ENCODE results near the gene ECSCR.
"Not testable (repeated sequence)": the region's sequence is repeated elsewhere in the genome, so short reads cannot be mapped to it uniquely, and the experiment has no call there.

ECSCR gene

GRCh38 chr5:139440416-139440815, 22.1 kb downstream of the ECSCR start:
- not testable (repeated sequence) for DNase-seq

DNA sequence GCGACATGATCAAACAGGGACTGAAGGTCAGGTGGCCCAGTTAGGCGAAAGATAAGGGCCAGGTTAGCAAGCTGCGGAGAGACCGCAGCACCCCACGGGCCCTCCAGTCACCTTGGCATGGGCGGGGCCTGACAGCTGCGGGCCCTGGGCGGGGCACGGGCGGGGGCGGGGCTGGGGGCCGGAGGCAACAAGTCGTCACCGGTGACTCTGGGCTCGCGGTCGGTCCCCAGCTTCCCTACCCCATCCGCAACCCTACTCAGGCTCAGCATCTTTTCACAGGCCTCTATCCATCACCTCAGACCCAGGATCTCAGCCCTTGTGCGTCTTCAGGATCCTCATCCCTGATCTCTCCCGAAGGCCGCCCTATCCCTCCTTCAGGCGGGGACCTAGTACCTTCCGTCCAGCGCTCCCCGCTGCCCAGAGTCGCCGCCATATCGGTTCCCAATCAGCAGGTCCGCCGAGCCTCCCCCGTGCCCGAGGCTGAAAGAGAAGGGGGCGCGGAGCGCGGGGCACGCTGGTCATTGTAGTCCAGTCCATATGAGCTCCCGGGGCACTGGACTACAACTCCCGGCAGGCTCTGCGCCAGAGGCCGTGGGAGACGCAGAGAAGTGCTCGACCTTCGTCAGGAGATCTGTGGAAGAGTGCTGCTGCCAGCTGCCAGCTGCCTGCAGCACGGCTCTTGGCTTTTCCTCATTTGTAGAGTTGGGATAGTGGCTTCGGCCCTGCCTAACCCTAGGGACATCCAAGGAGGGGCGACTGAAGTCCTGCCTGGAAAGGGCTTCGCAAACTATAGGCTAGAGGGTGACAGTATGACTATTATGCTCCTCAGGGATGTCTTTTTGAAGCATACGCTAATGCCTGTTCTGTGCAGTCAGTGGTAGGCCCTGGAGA, 23.3 kb downstream of the ECSCR start, which contains the start of gene DNAJC18:
Gene DNAJC18, minus strand, starts transcription at position 513 of the 891 bp plus-strand sequence. Its CDS starts 80 bp downstream, at position 433.
- DNase-seq, result peak; percentile 86

DNA sequence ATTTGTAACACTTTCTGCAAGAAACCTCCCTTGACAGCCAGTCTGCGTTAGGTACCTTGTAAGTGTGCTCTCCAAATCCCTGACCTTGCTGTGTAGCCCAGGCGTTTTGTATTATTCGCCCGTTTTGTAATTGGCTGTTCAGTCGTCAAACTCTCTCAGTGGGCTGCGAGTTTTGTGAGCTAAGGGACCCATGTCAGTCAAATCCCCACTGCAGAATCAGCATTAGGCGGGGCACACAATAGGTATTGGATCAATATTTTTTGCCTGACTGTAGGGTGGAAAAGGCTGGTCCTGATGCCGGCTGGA, 23.9 kb downstream of the ECSCR start:
- no peak for DNase-seq

DNA sequence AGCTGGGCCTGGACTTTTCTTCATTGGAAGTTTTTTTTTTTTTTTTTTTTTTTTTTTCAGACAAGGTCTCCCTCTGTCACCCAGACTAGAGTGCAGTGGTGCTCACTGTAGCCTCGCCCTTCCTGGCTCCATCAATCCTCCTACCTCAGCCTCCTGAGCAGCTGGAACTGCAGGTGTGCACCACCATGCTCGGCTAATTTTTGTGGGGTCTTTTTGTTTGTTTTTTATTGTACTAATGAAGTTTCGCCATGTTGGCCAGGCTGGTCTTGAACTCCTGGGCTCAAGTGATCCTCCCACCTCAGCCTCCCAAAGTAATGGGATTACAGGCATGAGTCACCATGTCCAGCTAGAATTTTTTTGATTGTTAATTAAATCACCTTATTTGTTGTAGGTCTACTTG, 26.9 kb downstream of the ECSCR start:
- no peak for DNase-seq

- no peak for DNase-seq
Observed at GRCh38 chr5:139431706-139432105, 30.8 kb downstream of the ECSCR start.

GRCh38 chr5:139430015-139430414, 32.5 kb downstream of the ECSCR start:
- DNase-seq, result no peak

GRCh38 chr5:139426203-139426885, 36.2 kb downstream of the ECSCR start:
- DNase-seq, result no peak

- DNase-seq, result no peak
Observed at GRCh38 chr5:139425497-139425896, 37.0 kb downstream of the ECSCR start.

- peak; percentile 50 for DNase-seq
Observed at GRCh38 chr5:139422307-139422893, 40.1 kb downstream of the ECSCR start.

DNA sequence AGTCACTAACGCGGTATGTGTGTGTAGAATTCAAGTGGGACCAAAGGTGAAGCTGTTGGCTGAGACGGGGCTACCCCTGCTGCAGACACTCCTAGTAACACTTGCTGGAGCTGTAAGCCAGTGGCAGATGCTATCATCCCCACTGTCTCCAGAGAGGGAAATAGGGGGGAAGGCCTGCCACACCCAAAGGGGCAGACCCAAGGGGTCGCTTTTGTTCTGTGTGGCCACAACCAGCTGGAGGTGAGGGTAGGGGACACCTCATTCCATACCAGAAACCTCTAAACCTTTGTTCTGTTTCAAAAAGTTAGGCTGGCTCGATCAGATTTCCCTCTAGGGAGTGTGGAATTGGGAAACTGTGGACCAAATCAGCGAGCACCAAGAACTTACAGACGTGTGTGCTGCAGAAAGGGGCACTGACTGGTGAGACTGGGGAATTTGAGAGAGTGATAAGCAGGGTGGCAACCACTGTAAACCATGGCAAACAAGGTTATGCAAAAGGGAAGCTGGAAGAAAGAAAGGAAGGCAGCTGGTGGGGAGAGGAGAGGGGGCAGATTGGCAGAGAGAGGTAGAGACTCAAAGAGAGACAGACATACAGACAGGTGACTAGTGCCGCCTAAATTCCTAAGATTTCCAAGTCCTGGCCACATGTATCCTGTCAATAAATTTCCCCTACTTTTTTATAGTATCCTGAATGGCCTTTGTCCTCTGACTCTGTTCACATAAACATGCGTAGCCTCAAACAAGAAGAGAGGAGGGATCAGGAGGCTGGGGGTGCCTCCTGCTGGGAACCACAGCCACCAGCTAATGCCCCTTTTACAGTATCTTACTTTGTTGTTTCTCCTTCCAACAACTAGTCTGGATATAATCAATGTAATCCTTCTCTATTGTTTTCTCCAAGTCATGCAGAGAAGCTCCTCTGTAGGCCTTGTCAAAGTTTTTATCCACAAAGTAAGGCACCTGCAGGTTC, 43.0 kb downstream of the ECSCR start:
- no peak for DNase-seq

- no peak for DNase-seq
Observed at GRCh38 chr5:139418793-139419192, 43.8 kb downstream of the ECSCR start.

- DNase-seq, result peak; percentile 49
Observed at GRCh38 chr5:139417214-139417613, 45.3 kb downstream of the ECSCR start.

DNA sequence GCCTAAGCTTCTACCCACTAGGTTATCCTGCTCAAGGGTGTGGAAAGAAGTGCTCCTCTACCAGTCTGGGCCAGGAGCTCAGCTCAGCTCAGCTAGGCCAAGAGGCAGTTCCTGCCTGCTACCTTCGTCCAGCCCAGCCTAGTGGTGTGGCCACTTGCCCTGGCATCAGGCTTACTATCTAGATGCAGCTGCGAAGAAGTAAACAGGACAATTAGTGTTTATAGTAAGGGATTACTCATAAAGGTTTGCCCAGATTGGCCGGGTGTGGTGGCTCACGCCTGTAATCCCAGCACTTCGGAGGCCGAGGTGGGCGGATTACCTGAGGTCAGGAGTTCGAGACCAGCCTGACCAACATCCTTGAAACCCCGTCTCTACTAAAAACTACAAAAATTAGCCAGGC, 45.9 kb downstream of the ECSCR start:
- DNase-seq, result no peak

- DNase-seq, result no peak
Observed at GRCh38 chr5:139415869-139416268, 46.7 kb downstream of the ECSCR start.

DNA sequence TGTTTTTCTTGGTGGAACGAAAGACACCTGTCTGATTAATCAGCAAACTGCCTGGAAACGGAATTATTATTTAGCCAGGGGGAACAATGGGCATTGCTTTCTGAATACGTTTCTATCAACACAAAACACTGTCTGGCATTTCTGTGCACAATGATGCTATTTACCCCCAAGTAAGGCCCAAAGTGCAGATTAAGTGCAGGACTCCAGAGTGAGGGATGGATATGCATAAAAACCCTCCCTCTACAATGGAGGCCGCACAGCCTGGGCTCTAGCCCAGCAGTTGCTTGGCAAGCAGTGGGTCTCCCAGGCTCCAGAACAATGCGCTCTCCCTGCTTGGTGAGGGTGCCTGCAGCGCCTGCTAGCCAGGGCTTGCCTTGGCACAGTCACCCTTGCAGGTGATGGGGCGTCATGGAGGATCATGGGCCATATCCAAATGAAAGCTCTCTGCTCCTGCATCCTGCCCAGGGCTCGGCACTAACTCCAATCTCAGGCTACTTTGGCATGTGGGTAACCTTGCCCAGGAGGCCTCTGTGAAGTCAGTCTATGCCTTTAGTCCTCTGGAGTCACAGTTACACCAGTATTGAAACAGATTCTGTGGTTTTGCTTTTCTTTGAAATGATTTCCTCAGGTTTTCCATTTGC, 47.2 kb downstream of the ECSCR start:
- peak; percentile 68 for DNase-seq

GRCh38 chr5:139414581-139415130, 47.9 kb downstream of the ECSCR start:
- no peak for DNase-seq

DNA sequence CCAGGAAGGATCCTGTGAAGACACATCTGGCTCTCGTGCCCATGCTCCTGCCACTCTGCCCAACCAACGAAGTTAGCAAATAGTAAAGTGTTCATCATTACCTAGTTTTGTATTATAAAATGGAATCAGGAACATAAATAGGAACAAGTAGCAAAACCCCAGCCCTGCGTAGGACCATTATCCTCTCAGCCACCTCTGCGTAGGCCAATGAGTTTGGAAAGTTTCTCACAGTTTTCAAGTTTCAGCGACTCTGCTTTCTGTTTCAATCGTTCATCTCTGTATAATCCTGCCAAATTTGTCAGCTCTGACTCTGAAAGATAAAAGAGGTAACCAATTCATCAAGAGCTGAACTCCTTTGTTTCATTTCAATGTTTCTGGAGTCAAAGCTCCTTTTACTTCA, 48.6 kb downstream of the ECSCR start:
- DNase-seq, result no peak

DNA sequence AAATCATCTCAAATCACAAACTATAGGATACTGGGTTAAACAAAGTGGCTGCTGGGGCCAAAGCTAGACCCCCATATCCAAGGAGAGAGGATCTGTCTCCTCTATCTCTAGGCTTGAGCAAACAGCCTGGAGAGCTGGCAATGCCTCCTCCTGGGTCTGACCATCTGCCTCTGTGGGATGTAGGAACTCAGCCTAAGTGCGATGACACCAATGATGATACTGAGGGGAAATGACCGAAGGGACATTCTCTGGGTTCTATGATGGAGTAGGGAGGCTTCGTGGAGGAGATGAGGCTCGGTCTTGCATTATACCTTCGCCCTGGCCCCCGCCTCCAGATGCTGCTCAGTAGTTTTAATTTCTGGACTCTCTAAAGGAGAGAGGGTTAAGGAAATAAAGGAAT, 49.4 kb downstream of the ECSCR start:
- DNase-seq, result no peak

DNA sequence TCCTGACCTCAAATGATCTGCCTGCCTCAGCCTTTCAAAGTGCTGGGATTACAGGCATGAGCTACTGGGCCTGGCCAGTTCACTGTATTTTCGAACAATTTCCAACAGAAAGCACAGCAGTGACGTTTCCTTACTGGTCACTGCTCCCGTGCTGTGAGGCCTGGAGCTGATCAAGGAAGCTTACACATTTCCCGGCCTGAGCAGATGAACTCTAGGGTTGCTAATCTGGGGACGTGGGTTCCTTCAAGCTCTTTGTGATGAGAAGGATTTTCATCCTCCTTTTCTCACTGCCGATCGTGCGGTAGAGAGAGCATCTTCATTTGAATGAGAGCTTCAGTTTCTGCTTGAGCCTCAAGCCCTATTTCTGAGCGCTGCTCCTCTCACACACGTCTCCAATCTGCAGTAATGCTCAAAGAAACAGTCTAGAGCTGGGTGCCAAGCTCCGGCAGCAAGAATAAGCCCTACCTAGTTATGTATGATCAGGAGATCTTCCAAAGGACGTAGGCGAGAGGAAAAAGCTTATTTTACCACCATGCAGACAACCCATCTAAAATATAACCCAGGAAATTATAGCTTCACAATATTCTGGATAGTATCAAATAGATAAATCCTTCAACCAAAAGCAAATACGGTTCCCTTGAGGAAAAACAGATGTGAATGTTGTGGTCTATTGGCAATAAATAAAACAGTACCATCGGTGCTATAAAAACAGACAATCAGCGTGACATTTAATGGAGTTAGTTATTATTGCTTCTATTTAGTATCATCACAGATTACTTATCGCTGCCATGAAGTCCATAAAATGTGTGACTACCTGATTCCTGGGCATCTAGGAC, 51.3 kb downstream of the ECSCR start:
- DNase-seq, result no peak

GRCh38 chr5:139410121-139410992, 52.2 kb downstream of the ECSCR start:
- no peak for DNase-seq
